ENCODE data around the gene NUP214.

DNA sequence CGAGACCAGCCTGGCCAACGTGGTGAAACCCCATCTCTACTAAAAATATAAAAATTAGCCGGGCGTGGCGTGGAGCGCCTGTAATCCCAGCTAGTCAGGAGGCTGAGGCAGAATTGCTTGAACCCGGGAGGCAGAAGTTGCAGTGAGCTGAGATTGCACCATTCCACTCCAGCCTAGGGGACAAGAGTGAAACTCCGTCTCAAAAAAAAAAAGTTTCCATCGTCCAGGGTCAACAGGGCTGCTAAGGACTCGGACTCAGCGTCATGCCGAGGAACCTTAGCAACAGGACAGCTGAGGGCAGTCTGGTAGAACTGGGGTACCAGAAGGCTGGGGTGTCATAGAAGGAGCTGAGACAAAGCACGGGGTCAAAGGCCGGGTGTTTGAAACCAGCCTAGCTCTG, 129.2 kb downstream of the NUP214 start:
- TF ChIP-seq POLR2A (IDR thresholded peaks at IDR 0.05; ENCODE audit: low read depth, low read length) = no peak
- no peak for TF ChIP-seq POLR2AphosphoS5 (IDR thresholded peaks at IDR 0.05; ENCODE audit: low read depth, low read length)
